Calu3 (cell line): ENCODE results near the gene CBLN3. TPM values are rescaled to one million over a fixed set of nuclear protein-coding genes. Genes with fewer than 3 reads are reported as not detected.

Experiments used
- BruUV-seq: library from RNA; stranded (reverse); fragments of 400-500 nt; replicated peaks from 2 replicates; lab custom pipeline; 2021; lab: Mats Ljungman, UMichigan
- CTCF ChIA-PET: fragments of 300-600 bp; sonication (Branson Sonifier 250); formaldehyde crosslinking; loops from one replicate; lab custom pipeline; 2022; ENCODE audit warnings: antibody characterized with exemption; lab: Charles Lee
- DNase-seq: peaks from one replicate; pipeline ENCODE4 v3.0.0; 2022
- H3K27ac Mint-ChIP-seq: one replicate; pipeline ENCODE4 v1.8.0; 2022; ENCODE audit warnings: mixed read lengths; ENCODE audit not compliant: unreplicated experiment
- H3K27me3 Mint-ChIP-seq: one replicate; pipeline ENCODE4 v1.8.0; 2022; ENCODE audit warnings: mixed read lengths; ENCODE audit not compliant: unreplicated experiment
- H3K36me3 Mint-ChIP-seq: one replicate; pipeline ENCODE4 v1.8.0; 2022; ENCODE audit warnings: mild to moderate bottlenecking, moderate library complexity, mixed read lengths; ENCODE audit not compliant: insufficient read depth, unreplicated experiment
- H3K4me1 Mint-ChIP-seq: one replicate; pipeline ENCODE4 v1.8.0; 2022; ENCODE audit warnings: mild to moderate bottlenecking, low read depth, mixed read lengths; ENCODE audit not compliant: unreplicated experiment
- H3K4me3 Mint-ChIP-seq: one replicate; pipeline ENCODE4 v1.8.0; 2022; ENCODE audit warnings: mild to moderate bottlenecking, low read depth, moderate library complexity, mixed read lengths; ENCODE audit not compliant: unreplicated experiment
- H3K9me3 Mint-ChIP-seq: one replicate; pipeline ENCODE4 v1.8.0; 2022; ENCODE audit warnings: low read depth, mixed read lengths; ENCODE audit not compliant: unreplicated experiment
- CTCF ChIP-seq: fragments of 200-600 bp; IDR thresholded peaks from one replicate; pipeline ENCODE4 v1.8.0; 2022; ENCODE audit warnings: antibody characterized with exemption; ENCODE audit not compliant: unreplicated experiment
- intact Hi-C: fragments of 100-400 bp; cut with micrococcal nuclease; formaldehyde crosslinking; loops from one replicate; pipeline ENCODE4 v1.10.0; 2022; ENCODE audit not compliant: unreplicated experiment
- total RNA-seq: library from RNA; stranded (reverse); gene quantifications from 2 replicates; pipeline ENCODE4 v1.2.3, GENCODE V29; 2022

The CBLN3 gene
- total RNA-seq, 1 experiment from 2014 or later: 0.99 TPM

GRCh38 chr14:24377657-24378056 lies 51.8 kb downstream of the CBLN3 start:
- Mint-ChIP-seq H3K9me3 (no peaks in the 10 kb centered on the region), H3K4me1 (no peaks in the 10 kb centered on the region), H3K4me3 (no peak overlapping the region), H3K36me3 (no peaks in the 10 kb centered on the region), H3K27ac (no peak overlapping the region), H3K27me3 (no peaks in the 10 kb centered on the region)
- no TSS peak for BruUV-seq
- DNase-seq: no peak
- TF ChIP-seq CTCF: no peak
- intact Hi-C loops: no loop called here
- CTCF ChIA-PET: no interaction called here

- BruUV-seq: no TSS peak
- CTCF ChIA-PET: no interaction called here
- TF ChIP-seq CTCF: no peak
- no peak for DNase-seq
- no peaks in the 10 kb centered on the region for H3K4me1 Mint-ChIP-seq
- H3K27me3 Mint-ChIP-seq: no peaks in the 10 kb centered on the region
- no peaks in the 10 kb centered on the region for H3K36me3 Mint-ChIP-seq
- no peak overlapping the region for H3K27ac Mint-ChIP-seq
- H3K9me3 Mint-ChIP-seq: no peaks in the 10 kb centered on the region
- no peak overlapping the region for H3K4me3 Mint-ChIP-seq
- intact Hi-C loops: no loop called here
Measured at GRCh38 chr14:24377126-24377525, 52.3 kb downstream of the CBLN3 start.

Other genes starting within 250 kb of the CBLN3 start
- gene IPO4, start 240.9 kb downstream of the CBLN3 start, total RNA-seq: 82.6 and 86.4 TPM in 2 replicates
- gene TM9SF1, start 234.2 kb downstream of the CBLN3 start, total RNA-seq: 68.0 and 70.9 TPM in 2 replicates
- gene TSSK4, start 224.0 kb downstream of the CBLN3 start, total RNA-seq: 0.47 TPM in 1 of 2 replicates, not detected in the other
- 53.2 and 60.8 TPM in 2 replicates for gene CHMP4A, start 216.2 kb downstream of the CBLN3 start, total RNA-seq
- gene MDP1, start 213.6 kb downstream of the CBLN3 start, total RNA-seq: 7.4 and 8.9 TPM in 2 replicates
- 192 and 198 TPM in 2 replicates for gene NEDD8, start 197.3 kb downstream of the CBLN3 start, total RNA-seq
- gene GMPR2, start 196.7 kb downstream of the CBLN3 start, total RNA-seq: 61.3 and 63.4 TPM in 2 replicates
- 38.3 and 40.4 TPM in 2 replicates for gene TINF2, start 187.0 kb downstream of the CBLN3 start, total RNA-seq
- gene TGM1, start 166.5 kb downstream of the CBLN3 start, total RNA-seq: 4.5 and 7.5 TPM in 2 replicates
- 35.3 and 42.2 TPM in 2 replicates for gene RABGGTA, start 158.1 kb downstream of the CBLN3 start, total RNA-seq
- 18.6 and 19.7 TPM in 2 replicates for gene DHRS1, start 129.9 kb downstream of the CBLN3 start, total RNA-seq
- 35.9 and 40.2 TPM in 2 replicates for gene NOP9, start 129.8 kb downstream of the CBLN3 start, total RNA-seq
- gene CIDEB, start 121.7 kb downstream of the CBLN3 start, total RNA-seq: 0.17 TPM in 1 of 2 replicates, not detected in the other
- 19.3 and 25.8 TPM in 2 replicates for gene LTB4R2, start 119.5 kb downstream of the CBLN3 start, total RNA-seq
- gene LTB4R, start 118.2 kb downstream of the CBLN3 start, total RNA-seq: 13.4 and 18.7 TPM in 2 replicates
- 3.0 and 3.4 TPM in 2 replicates for gene ADCY4, start 94.6 kb downstream of the CBLN3 start, total RNA-seq
- 11.0 and 12.6 TPM in 2 replicates for gene RIPK3, start 89.7 kb downstream of the CBLN3 start, total RNA-seq
- 10.7 and 12.8 TPM in 2 replicates for gene NFATC4, start 61.5 kb downstream of the CBLN3 start, total RNA-seq
- gene NYNRIN, start 30.7 kb downstream of the CBLN3 start, total RNA-seq: 7.5 and 8.4 TPM in 2 replicates
- gene KHNYN, start 286 bp upstream of the CBLN3 start, total RNA-seq: 47.6 and 54.6 TPM in 2 replicates
- gene SDR39U1, start 13.1 kb upstream of the CBLN3 start, total RNA-seq: 43.7 and 59.0 TPM in 2 replicates
- gene CMA1, start 78.6 kb upstream of the CBLN3 start, total RNA-seq: not detected in 2 replicates
- gene CTSG, start 146.6 kb upstream of the CBLN3 start, total RNA-seq: not detected in 2 replicates
- not detected in 2 replicates for gene GZMH, start 180.0 kb upstream of the CBLN3 start, total RNA-seq
- gene GZMB, start 204.5 kb upstream of the CBLN3 start, total RNA-seq: not detected in 2 replicates